ENCODE measurements around the gene EID2.
A peak's percentile ranks its signal among the peaks of the same experiment; 100 is the strongest.

Gene EID2

DNA sequence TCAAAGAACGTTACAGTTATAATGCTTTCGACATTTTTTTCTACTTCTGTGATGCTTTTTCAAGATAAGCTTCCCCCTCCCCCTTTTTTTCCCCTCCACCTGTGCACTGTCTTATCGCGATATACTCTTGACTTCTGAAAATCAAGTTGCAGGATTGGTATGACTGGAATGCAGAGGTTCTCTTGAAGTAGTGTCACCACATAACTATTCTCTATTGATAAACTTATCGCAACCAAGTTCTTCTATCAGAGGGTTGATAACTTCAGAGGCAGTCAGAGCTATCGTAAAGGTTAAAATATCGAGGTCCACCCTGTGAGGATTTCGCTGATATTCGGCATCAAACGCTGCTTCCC is 820 bp downstream of the EID2 start:
- H3K79me2 ChIP-seq (ENCODE audit: insufficient read depth, low read depth), result peaks cover 5% of the 10 kb centered on the region; the same call in 1 of the 2 replicates
- no peak overlapping the region for H3K4me3 ChIP-seq (IDR thresholded peaks at IDR 0.05; ENCODE audit: insufficient read depth, low read depth, low read length)
- TF ChIP-seq, protein P1, sequence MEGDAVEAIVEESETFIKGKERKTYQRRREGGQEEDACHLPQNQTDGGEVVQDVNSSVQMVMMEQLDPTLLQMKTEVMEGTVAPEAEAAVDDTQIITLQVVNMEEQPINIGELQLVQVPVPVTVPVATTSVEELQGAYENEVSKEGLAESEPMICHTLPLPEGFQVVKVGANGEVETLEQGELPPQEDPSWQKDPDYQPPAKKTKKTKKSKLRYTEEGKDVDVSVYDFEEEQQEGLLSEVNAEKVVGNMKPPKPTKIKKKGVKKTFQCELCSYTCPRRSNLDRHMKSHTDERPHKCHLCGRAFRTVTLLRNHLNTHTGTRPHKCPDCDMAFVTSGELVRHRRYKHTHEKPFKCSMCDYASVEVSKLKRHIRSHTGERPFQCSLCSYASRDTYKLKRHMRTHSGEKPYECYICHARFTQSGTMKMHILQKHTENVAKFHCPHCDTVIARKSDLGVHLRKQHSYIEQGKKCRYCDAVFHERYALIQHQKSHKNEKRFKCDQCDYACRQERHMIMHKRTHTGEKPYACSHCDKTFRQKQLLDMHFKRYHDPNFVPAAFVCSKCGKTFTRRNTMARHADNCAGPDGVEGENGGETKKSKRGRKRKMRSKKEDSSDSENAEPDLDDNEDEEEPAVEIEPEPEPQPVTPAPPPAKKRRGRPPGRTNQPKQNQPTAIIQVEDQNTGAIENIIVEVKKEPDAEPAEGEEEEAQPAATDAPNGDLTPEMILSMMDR (conservative IDR thresholded peaks at IDR 0.05; ENCODE audit: low read depth, low read length), result no peak
- H3K27ac ChIP-seq, result 0 out of 2 replicates have a peak overlapping the region, but pooled peaks have one; percentile 13
- H3K4me1 ChIP-seq (ENCODE audit: low read depth, poor library complexity, severe bottlenecking), result peaks cover 19% of the 10 kb centered on the region
- H3K27me3 ChIP-seq (ENCODE audit: insufficient read depth, low read depth), result no peaks in the 10 kb centered on the region
- peak overlapping the region; percentile 57 for H2AFZ ChIP-seq (ENCODE audit: low read depth)
- H3K9ac ChIP-seq, result peak overlapping the region; percentile 77; the same call in 1 of the 2 replicates
- no peaks in the 10 kb centered on the region for H3K36me3 ChIP-seq (ENCODE audit: insufficient read depth)
- no peaks in the 10 kb centered on the region for H4K20me1 ChIP-seq (ENCODE audit: insufficient read depth)
- H3K4me2 ChIP-seq, result peak overlapping the region; percentile 63

DNA sequence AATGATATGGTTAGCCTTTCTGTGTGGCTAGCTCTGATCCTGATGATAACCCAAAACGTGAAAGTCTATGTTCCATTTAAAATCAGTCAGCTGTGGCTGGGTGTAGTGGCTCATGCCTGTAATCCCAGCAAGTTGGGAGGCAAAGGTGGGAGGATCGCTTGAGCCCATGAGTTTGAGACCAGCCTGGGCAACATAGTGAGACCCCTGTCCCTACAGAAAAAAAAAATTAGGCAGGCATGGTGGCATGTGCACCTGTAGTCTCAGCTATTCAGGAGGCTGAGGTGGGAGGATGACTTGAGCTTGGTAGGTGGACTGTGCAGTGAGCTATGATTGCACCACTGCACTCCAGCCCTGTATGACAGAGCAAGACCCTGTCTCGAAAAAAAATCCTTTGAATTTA is 6.2 kb downstream of the EID2 start:
- TF ChIP-seq, protein P1 (conservative IDR thresholded peaks at IDR 0.05; ENCODE audit: low read depth, low read length), result no peak
- no peak overlapping the region for H3K4me3 ChIP-seq (IDR thresholded peaks at IDR 0.05; ENCODE audit: insufficient read depth, low read depth, low read length)
- H3K27ac ChIP-seq, result no peak overlapping the region
- no peak overlapping the region for H2AFZ ChIP-seq (ENCODE audit: low read depth)
- H4K20me1 ChIP-seq (ENCODE audit: insufficient read depth), result no peaks in the 10 kb centered on the region
- peaks cover 25% of the 10 kb centered on the region for H3K4me1 ChIP-seq (ENCODE audit: low read depth, poor library complexity, severe bottlenecking)
- no peak overlapping the region for H3K9ac ChIP-seq
- no peaks in the 10 kb centered on the region for H3K36me3 ChIP-seq (ENCODE audit: insufficient read depth)
- peaks cover 18% of the 10 kb centered on the region; the same call in 1 of the 2 replicates for H3K79me2 ChIP-seq (ENCODE audit: insufficient read depth, low read depth)
- H3K4me2 ChIP-seq, result no peak overlapping the region
- no peaks in the 10 kb centered on the region for H3K27me3 ChIP-seq (ENCODE audit: insufficient read depth, low read depth)

DNA sequence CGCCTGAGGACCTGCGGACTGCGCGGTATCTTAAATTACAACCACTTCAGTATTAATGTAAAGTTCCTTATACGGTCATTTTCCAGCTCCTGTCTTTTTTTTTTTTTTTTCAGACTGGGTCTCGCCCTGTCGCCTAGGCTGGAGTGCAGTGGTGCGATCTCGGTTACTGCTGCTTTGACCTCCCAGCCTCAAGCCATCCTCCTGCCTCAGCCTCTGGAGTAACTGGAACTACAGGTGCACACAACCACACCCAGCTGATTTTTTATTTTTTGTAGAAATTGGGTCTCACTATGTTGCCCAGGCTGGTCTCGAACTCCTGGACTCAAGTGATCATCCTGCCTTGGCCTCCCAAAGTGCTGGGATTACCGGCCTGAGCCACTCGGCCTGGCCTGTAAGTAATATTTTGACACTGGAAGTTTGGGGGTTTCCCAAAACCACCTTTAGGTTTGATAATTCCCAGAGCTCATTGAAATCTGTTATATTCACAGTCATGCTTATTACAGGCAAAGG is 6.9 kb downstream of the EID2 start:
- Histone ChIP-seq H3K4me2 (peak overlapping the region; percentile 77; the same call in 1 of the 2 replicates), H4K20me1 (ENCODE audit: insufficient read depth) (no peaks in the 10 kb centered on the region), H3K36me3 (ENCODE audit: insufficient read depth) (no peaks in the 10 kb centered on the region), H3K27ac (no peak overlapping the region), H3K79me2 (ENCODE audit: insufficient read depth, low read depth) (peaks cover 17% of the 10 kb centered on the region; the same call in 1 of the 2 replicates), H3K27me3 (ENCODE audit: insufficient read depth, low read depth) (no peaks in the 10 kb centered on the region), H3K4me3 (IDR thresholded peaks at IDR 0.05; ENCODE audit: insufficient read depth, low read depth, low read length) (no peak overlapping the region), H3K9ac (no peak overlapping the region), H3K4me1 (ENCODE audit: low read depth, poor library complexity, severe bottlenecking) (peaks cover 18% of the 10 kb centered on the region), H2AFZ (ENCODE audit: low read depth) (peak overlapping the region; percentile 96; the same call in 1 of the 2 replicates)
- TF ChIP-seq, protein P1 (conservative IDR thresholded peaks at IDR 0.05; ENCODE audit: low read depth, low read length), result peak; percentile 39; the same call in 1 of the 2 replicates

DNA sequence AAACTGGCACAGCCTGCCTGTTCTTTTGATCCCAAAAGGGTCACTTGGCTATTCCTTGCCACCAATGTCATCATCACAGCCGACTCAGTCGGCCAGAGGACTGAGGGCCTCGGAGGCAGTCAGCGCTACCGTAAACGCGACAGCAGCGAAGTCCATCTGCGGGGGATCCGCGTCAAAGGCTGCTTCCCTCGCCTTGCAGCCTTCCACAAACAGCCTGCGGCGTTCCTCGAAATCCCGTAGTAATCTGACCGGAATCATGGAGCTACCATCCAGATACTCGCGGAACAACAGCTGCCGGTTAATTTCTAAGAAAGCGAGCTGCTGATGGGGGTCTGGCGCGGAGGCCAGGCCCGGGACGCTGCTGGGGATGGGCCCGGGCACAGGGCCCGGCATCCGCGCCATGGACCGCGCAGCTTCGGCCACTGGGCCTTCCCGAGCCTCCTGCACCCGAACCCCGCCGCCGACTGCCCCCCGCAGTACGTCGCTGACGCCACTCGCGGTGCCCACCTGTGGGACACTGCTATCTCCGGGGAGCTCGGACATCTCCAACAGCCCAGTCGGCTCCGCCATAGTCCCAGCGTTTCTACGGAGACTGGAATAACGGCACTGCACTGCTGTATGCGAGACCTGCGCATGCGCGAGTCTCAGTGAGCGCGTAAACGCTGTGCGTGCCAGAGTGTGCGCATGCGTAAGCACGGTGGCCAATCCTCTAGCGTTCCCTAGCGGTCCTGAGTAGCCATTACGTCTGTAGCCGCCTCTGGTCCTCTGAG is 7.5 kb downstream of the EID2 start, which contains the start of gene EID2B:
Gene EID2B (minus strand): TSS at position 620 of the 770 bp plus-strand sequence. CDS start 50 bp downstream, at position 570.
- peak within 1 kb of the TSS; percentile 77 for H3K4me2 ChIP-seq
- peak within 1 kb of the TSS; percentile 19 for H3K4me3 ChIP-seq (IDR thresholded peaks at IDR 0.05; ENCODE audit: insufficient read depth, low read depth, low read length)
- H3K27ac ChIP-seq, result peak within 1 kb of the TSS; percentile 39
- peak within 1 kb of the TSS; percentile 96 for H2AFZ ChIP-seq (ENCODE audit: low read depth)
- peak within 1 kb of the TSS; percentile 62; the same call in 1 of the 2 replicates for H3K9ac ChIP-seq
- no peaks in the 10 kb centered on the region for H4K20me1 ChIP-seq (ENCODE audit: insufficient read depth)
- no peaks in the 10 kb centered on the region for H3K36me3 ChIP-seq (ENCODE audit: insufficient read depth)
- TF ChIP-seq, protein P1 (conservative IDR thresholded peaks at IDR 0.05; ENCODE audit: low read depth, low read length), result peak; percentile 93
- peaks cover 16% of the 10 kb centered on the region for H3K4me1 ChIP-seq (ENCODE audit: low read depth, poor library complexity, severe bottlenecking)
- H3K27me3 ChIP-seq (ENCODE audit: insufficient read depth, low read depth), result no peaks in the 10 kb centered on the region
- H3K79me2 ChIP-seq (ENCODE audit: insufficient read depth, low read depth), result peaks cover 17% of the 10 kb centered on the region; the same call in 1 of the 2 replicates

All from KMS-11 (cell line).